ENCODE data around the gene TEAD1.

Gene TEAD1

DNA sequence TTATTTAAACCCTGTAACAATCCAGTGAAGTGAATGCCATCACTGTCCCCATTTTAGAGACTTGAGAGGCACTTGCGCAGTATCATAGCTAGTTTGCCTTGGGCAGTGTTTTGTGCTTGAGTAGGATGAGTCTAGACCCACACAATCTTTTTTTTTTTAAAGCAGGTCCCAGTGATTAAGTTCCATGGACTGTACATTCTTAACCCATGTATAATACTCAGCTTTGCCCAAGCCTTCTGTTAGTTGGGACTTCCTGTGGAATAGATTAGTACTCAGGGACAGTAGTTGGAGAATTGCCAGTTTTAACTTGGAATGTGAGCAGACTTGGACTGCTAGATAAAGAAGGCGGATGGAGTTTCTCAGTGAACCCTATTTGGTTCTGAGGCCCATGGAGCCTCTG, 226.3 kb downstream of the TEAD1 start:
- DNase-seq (ENCODE audit: low spot score), result no peak

DNA sequence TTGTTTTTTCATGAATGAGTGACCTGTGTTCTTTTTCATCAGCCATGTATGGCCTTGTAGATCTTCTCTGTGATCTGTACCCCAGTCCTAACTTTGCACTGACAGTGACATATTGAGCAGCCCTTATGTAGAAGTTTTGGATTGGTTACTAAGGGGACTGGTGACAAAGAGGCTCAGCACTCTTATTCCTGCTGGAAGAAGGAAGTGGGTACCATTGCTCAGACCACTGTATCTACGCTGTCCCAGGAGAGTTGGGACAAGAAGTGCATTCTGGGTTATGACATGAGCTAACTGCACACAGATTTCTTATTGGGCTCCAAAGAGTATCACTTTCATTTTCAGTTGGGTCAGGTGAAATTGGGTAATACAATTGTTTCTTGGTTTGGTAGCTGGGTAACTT, 227.1 kb downstream of the TEAD1 start:
- DNase-seq (ENCODE audit: low spot score), result no peak

DNA sequence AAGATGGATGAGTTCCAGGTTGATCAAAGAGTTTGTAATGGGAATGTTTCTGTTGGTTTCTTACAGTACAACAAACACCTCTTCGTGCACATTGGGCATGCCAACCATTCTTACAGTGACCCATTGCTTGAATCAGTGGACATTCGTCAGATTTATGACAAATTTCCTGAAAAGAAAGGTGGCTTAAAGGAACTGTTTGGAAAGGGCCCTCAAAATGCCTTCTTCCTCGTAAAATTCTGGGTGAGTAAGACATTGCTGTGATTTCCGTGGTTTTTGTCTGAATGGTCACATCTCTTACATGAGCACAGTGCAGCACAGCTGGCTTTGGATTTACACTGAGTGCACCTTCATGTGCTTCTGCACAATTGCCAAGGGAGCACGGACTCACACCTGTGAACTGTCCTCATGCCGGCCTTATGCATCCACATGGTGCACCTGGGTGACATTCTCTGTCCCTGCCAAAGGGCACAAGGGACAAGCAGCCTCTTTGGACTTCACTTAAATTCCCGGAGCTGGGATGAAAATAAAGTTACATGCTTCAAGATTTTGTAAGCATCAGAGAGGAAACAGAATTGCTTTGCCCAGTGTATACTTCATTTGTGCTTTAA, 227.8 kb downstream of the TEAD1 start:
- DNase-seq (ENCODE audit: low spot score), result no peak

DNA sequence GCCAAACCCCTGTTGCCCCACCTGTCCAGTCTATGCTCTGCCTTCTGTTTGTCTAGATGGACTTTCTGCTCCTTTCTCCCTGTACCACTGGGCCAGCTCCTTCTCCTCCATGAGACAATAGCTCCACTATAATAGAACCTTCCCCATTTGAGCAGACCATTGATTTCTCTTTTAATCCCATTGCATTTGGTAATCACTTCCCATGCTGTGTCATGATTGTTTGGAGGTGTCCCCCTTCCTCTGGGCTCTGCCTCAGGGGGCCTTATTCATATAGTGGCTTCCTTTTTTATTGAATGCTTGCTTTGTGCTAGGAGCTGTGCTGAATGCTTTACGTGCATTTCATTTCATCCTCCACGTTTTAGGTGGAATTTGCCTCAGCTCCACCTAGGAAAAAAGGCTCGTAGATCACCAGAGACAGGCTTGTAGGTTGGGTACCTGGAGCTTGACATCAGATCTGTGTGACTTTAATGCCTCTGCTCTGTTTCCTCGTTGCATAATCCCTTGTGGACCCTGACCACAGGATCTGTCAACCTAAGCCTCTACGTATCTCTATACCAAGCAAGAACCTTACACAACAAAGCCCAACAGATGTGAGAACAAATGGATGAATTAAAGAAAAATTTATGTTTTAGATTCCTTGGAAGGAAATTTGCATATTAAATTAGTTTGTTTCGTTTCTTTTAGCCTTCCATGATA, 228.7 kb downstream of the TEAD1 start:
- no peak for DNase-seq (ENCODE audit: low spot score)

DNA sequence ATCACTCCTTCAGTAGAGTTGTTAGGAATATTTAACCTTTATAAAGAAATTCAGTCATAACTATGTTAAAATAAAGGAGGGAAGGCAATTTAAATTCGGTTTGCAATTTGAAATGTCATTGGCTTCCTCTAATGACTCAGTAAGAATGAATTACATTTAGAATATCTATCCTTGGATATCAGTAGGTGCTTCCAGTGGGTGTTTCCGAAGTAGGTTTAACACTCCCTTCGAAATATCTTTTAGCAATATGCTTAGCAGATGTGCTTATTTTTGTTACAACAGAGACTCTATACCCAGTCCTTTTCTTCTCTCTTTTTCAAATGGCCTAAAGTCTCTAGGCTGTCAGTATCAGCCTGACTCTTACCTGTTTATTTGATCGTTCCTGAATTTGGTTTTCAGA, 231.2 kb downstream of the TEAD1 start:
- no peak for DNase-seq (ENCODE audit: low spot score)

DNA sequence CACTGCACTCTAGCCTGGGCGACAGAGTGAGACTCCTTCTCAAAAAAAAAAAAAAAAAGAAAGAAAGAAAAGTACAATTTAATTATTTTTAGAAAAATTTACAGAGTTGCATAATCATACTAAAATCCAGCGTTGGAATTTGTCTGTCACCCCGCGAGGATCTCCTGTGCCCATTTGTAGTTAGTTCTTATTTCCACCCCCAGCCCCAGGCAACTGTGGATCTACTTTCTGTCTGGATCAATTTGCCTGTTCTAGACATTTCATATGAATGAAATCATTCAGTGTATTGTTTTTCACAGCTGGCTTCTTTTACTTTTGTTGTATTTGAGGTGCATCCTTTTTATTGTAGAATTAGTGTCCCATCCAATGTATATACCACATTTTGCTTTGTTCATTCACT, 232.3 kb downstream of the TEAD1 start:
- DNase-seq (ENCODE audit: low spot score), result no peak

DNA sequence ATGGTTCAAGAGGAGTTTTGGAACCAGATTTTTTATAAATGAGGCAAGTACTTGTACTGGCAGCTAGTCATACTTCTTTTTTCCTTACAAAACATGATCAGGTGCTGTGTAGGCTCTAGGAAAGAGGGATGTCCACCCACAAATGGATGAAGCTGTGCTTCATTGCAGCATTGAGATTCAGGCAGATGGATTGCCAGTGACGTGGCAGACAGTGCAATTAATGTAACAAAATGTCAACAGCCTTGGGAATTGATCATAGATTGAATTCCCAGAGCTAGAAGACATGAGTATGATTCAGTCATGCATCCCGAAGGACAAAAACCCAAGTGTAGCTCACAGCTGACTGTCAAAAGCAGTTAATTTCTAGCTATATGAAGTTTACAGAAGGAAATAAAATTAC, 235.7 kb downstream of the TEAD1 start:
- no peak for DNase-seq (ENCODE audit: low spot score)

DNA sequence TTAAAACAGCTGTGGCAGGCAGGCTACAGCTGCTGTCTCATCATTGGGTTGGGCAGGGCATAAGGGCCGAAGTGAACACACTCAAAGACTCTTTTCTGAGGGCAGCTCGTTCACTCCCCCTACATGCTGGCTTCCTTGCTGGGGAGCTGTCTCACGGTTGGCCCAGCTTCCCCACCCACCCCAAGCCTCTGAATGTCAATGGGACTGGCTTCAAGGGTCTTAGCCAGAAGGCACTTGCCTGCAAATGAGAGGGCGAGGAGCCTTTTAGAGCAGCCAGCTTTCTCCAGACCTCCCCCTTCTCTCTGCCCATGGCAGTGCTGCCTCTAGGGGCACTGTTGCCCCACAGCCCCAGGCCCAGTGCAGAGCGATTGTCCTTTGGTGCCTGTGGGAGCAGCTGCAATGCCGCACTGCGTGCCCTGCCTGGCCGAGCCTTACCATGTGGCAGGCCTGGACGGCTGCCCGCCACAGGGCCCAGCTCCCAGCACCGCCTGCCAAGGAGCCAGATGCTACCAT, 240.2 kb downstream of the TEAD1 start:
- peak; percentile 86 for DNase-seq (ENCODE audit: low spot score)

DNA sequence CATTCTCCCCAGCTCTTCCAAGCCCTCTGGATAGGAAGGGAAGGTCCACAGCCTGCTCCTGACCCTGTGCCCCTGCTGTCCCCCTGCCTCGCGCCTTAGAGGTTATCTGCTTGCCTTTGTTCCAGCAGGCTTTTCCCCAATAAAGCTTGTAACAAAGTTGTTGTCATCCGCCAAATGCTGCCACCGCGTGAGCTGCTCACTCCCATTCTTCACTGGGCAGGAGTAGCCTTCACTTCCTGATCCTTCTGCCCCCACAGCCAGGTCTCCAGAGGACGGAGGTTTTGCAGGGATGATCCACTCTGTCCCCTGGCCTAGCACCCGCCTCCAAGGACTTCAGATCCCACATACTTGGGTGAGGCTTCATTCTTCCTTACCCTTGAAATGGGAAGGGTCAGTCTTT, 240.9 kb downstream of the TEAD1 start:
- DNase-seq (ENCODE audit: low spot score), result no peak

DNA sequence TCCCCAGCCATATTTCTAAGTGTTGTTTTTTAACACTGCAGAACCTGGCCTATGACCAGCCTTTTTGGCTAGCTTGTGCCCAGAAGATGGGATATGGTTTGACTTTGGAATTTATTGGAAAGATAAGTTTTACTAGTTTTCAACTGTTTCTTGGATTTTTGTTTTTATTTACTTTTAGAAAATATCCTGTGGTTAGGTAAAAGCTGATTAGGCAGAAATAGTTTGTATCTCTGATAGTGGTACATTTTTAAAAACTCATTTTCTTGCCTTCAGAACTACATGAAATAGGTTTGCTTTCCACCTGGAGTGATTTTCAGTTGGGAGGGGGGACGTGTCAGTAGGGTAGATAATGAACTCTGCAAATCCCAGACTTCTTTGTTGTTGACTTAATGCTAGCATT, 243.6 kb downstream of the TEAD1 start:
- DNase-seq (ENCODE audit: low spot score), result no peak

DNA sequence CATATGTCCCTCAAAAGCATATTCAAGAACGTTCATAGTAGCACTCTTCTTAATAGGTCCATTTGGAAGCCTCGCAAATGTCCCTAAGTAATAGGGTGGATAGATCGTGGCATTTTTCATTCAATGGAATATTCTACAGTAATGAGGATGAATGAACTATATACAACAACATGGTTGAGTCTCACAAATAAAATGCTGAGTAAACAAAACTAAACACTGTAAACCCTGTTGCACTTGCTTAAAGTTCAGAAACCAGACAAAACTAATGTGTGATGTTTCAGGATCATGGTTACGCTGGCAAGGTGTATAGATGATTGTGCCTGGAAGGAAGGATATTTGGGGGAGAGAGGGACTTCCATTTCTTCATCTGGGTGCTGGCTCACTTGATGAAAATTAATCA, 244.4 kb downstream of the TEAD1 start:
- DNase-seq (ENCODE audit: low spot score), result no peak

DNA sequence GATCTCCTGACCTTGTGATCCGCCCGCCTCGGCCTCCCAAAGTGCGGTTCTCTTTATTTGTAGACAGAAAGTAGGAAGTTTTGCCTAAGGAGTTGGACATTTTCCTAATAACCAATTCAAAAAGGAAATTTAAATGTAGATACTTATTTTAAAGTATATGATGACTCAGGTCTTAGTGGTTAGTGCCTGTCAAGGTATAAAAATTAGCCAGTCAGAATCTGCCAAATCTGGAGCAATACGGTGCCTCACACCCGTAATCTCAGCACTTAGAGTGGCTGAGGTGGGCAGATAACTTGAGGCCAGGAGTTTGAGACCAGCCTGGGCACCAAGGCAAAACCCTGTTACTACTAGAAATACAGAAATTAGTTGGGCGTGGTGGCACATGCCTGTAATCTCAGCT, 248.2 kb downstream of the TEAD1 start:
- no peak for DNase-seq (ENCODE audit: low spot score)

DNA sequence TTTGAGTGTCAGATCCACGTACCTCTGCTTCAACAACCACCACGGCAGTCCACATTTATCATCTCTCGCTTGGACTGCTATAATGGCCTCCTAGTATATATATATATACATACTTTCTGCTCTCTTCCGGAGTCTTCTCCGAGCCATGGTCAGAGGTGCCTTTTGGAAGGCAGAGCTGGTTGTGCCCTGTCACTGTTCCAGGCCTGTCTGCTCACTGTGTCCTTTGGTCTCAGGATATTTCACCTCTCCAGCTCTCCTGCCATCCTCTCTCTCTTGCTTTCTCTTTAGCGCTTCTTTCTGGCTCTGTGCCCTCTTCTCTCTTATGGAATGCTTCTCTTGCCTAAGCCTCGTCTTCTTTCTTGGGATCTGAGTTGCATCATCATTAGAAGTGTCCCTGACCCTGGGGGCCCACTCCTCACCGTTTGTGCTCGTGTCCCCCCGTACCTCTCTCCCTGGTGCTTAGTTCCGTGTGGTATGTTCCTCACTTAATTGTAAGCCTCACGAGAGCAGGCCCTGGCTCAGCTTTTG, 248.8 kb downstream of the TEAD1 start:
- DNase-seq (ENCODE audit: low spot score), result no peak

DNA sequence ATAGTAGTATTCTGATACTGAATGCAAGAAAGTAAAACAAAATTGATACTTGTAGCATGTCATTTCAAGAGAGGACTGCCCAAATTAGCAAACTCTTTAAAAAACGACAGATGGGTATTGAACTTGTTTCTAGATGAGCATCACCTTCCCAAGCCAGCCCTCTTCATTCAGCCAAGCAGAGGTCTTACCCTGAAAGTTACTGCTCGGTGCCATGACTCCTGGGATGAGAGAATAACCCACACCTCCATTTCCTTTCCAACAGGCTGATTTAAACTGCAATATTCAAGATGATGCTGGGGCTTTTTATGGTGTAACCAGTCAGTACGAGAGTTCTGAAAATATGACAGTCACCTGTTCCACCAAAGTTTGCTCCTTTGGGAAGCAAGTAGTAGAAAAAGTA, 250.4 kb downstream of the TEAD1 start:
- no peak for DNase-seq (ENCODE audit: low spot score)

DNA sequence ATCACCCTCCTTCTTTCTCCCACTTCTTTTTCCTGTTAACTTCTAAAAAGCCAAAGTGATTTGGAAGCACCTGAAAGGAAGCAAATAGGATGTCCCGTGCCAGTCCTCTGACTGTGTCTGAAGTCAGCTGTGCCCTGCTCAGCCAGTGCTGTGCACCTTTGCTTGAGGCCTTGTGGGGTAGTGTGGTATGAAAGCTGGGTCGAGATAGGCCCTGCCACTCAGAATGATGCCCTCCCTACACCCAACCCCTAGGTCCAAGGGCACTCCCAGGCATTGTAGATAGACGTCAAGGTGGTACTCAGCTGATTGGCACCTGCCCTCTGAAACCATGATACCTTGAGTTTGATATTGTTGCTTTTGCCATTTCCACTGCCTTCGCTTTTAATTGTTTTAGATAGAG, 251.3 kb downstream of the TEAD1 start:
- no peak for DNase-seq (ENCODE audit: low spot score)

DNA sequence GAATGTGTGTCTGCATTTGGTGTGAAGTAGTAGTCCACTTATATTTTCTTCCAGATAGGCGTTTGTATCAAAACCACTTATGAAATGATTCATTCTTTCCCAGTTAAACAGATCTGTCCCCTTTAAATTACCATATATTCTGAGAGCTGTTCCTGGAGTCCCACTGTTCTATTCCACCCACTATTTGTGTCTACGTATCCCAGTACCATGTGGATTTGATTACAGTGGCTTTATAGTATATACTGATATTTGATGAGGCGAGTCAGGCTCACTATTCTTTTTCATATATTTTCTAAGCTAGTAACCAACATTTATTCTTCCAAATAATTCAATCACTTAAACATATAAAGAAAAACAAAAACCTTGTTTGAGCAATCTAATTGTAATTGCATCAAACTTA, 253.0 kb downstream of the TEAD1 start:
- DNase-seq (ENCODE audit: low spot score), result no peak

DNA sequence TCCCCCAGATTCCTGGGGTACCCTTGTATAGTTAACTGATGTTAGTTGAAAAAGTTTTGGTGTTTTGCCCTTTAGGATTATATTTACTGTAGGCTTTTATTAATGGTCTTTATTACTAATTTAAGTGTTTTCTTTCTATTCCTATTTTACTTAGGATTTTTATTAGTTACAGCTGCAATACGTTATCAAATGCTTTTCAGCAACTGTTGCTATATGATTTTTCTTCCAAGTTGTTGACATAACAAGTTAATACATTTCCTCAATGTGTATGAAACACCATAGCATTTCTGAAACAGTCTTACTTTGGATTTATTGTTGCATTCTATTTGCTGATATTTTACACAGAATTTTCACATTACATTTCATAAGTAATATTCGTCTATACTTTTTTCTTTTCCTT, 253.7 kb downstream of the TEAD1 start:
- no peak for DNase-seq (ENCODE audit: low spot score)

DNA sequence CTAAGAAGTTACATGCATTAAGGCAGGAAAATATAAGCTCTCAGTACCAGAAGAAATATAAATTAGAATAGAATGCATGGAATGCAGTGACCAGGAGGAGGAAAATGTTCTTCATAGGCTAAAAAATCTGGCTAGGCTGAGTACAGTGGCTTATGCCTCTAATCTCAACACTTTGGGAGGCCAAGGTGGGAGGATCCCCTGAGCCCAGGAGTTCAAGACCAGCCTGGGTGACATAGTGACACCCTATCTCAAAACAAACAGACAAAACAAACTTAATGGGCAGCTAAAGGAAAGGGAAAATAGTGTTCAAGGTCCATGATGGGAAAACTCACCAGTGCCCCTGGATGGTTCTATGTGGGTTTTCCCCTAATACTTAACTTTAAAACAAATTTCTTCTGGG, 256.6 kb downstream of the TEAD1 start:
- DNase-seq (ENCODE audit: low spot score), result no peak

DNA sequence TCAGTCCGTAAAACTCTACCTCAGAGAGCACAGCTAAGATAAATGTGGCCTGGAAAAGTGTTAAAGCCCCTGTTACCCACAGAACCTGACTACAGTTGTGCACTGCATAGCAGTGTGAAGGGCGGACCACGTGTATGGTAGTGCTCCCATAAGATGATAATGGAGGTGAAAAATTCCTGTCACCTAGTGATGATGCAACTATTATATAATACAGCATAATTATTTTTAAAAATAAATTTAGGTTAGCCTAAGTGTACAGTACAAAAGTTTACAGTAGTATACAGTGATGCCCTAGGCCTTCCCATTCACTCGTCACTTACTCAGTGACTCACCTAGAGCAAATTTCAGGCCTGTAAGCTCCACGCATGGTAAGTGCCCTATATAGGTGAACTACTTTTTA, 258.3 kb downstream of the TEAD1 start:
- no peak for DNase-seq (ENCODE audit: low spot score)

DNA sequence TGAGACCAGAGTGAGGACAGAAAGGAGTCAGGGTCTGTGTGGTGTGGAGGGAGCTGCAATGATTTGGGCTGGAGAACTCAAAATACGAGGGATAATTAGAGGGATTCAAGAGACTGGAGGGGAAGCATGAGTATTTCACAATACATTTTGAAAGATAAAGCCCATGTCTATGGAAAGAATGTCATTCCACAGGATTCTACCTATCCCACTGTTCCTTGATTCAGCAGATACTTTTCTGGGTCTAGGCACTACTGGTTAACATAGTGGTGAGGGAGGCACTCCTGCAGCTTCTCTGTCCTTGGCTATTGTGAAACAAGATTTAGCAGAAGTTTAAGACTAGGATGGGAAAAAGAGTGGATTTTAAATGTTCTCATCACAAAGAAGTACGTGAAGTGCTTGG, 262.0 kb downstream of the TEAD1 start:
- no peak for DNase-seq (ENCODE audit: low spot score)

DNA sequence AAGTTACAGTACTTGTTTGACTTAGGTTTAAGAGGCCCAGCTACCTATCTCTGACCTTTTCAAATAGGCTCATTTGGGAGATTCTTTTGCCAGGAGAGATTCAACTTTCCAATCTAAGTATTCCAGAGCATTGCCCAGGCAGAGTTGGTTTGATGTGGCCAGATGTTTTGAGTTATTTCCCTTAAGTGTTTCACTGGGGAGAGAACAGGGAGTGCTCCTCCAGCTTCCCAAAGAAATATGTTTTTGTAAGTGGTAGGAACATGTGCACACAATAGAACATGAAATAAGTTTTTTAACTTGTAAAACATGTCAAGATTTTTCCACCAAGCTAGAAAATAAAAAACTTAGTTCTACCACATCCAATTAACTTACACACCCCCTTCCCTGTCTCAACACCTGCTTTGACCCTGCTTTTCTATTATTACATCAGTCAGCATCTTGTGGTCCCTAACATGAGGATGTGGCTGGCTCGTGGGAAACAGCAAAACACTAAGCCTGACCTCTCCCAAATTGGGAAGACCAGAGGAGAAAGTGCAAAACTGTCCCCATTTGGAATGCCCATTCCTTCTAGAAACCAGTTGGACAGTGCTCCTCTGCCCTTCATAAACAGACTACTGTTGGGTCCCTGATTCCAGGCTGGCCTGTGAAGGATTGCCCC, 264.5 kb downstream of the TEAD1 start:
- DNase-seq (ENCODE audit: low spot score), result no peak

DNA sequence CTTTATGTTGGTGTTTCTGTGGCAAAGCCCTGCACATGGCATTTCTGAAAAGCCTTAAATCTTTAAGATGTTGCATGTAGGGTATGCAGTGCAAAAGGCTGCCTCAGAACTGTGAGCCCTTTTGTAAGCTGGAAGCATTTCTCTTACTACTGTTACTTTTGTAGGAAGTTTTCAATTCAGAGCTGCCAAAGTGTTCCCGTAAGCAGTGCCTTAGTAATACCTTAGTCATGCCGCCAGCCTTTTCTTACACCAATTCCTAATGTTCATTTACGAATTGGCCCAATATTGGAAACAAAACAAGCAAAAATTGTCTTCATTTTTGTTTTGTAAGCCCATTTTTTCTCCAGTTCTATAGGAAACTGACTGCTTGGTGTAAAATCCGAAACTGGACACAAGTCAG, 267.4 kb downstream of the TEAD1 start:
- no peak for DNase-seq (ENCODE audit: low spot score)

DNA sequence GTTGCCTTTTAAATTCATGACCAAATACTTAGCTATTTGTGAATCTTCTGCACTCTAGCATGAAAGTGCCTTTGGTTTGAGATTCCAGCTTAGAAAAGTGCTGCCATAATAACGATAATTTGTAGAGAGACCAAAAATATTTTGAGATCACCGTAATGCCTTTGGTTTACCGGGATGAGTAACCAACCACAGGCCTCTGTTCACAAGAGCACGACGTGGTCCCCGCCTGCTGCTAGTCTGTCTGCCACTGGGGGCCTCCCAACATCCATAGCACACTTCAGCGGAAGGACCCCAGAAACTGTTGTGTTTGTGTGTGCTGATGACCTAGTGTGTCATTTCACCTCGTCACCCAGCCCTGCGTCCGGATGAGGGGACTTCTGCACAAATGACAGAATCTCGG, 267.9 kb downstream of the TEAD1 start:
- no peak for DNase-seq (ENCODE audit: low spot score)
